ENCODE measurements around the gene PRPF40A.
A peak's percentile ranks its signal among the peaks of the same experiment; 100 is the strongest.

DNA sequence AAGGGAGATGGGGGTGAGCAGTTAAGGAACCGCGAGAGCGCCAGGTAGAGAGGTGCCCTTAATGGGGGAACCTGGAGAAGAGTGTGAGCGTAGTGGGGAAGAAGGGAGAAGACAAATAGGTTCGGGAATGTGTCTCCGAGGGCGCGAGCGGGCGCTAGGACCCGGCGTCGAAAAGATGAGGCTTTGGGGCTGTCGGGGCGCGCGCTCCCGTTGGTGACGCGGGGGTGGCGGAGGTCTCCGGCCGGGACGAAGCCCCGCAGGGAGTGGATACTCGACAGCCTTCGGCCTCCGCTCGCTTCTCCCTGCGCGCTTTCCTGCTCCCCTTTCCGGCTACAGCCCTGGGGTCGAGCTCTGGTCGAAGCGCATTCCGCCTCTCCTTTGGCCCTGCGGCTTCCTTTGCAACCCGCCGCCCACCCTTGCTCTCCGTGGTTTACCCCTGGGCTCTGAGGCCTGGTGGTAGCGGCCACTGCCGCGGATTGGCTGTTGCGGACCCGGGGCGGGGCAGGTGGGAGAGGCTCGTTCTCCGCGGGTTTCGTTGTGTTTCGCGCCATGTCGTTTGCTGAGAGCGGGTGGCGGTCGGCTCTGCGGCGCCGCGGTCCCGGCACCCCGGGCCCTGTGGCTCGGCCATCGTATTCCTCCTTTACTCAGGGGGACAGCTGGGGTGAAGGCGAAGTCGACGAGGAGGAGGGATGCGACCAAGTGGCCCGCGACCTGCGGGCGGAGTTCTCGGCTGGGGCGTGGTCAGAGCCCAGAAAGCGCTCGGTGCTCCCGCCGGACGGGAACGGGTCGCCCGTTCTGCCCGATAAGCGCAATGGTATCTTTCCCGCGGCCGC, 1.0 kb upstream of the PRPF40A start, which contains the start of gene ARL6IP6:
- TF ChIP-seq, protein P1, sequence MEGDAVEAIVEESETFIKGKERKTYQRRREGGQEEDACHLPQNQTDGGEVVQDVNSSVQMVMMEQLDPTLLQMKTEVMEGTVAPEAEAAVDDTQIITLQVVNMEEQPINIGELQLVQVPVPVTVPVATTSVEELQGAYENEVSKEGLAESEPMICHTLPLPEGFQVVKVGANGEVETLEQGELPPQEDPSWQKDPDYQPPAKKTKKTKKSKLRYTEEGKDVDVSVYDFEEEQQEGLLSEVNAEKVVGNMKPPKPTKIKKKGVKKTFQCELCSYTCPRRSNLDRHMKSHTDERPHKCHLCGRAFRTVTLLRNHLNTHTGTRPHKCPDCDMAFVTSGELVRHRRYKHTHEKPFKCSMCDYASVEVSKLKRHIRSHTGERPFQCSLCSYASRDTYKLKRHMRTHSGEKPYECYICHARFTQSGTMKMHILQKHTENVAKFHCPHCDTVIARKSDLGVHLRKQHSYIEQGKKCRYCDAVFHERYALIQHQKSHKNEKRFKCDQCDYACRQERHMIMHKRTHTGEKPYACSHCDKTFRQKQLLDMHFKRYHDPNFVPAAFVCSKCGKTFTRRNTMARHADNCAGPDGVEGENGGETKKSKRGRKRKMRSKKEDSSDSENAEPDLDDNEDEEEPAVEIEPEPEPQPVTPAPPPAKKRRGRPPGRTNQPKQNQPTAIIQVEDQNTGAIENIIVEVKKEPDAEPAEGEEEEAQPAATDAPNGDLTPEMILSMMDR (IDR thresholded peaks at IDR 0.05) = peak in 1 of 7 experiments; percentile 16
- TF ChIP-seq EP300 (IDR thresholded peaks at IDR 0.05) = no peak

Data from stomach (tissue), 4 donors.